SIG-M5 treated with dmso at 0.1 percent for 504 hours (cell line): ENCODE results near the gene HM13.
"Not testable (repeated sequence)": the region's sequence is repeated elsewhere in the genome, so short reads cannot be mapped to it uniquely, and the experiment has no call there.

Experiments used
- DNase-seq: peaks from one replicate; lab custom pipeline; 2025; ENCODE audit not compliant: unreplicated experiment; lab: John Stamatoyannopoulos, UW

Gene HM13

DNA sequence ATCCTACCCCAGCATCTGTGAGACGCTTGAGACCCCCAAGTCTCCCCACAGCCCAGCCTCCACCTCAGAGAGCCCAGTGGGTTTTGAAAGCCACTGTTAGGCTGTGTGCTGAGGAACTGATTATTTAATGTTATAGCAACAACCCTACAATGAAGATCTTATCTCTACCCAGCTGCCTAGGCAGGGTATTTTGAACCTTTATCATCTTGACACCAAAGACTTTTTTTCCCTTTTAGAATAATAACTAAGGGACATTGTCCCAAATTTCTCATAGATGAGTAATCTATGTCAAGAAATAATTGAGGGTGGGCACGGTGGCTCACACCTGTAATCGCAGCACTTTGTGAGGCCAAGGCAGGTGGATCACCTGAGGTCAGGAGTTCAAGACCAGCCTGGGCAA is 26.2 kb downstream of the HM13 start:
- no peak for DNase-seq

DNA sequence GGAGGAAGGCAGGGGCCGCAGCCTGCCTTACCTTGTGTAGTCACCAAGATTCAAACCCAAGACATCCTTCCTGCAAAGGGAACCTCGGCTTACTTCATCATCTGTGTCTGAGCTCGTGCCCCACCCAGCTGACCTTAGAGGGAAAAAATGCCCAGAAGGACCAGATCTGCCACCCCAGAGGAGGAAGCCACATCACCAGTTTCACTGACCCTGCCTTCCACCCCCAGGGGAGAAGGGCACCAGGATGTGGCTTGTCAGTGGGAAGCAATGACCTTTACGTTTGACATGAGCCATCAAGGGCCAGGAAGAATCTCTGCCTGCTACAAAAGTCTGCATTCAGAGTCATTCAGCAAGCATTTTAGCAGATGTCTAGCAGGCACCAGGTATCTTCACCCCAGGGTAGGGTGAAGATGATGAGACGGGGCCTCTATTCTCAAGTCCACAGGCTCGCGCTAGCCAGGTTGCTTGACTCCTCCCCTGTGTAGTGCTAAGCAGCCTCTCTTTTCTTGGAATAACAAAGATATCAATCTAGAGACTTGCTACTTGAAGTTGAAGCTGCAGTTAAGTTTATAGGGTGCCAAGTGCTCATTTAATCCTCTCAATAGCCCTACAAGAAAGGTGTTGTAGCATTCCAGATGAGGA is 28.1 kb downstream of the HM13 start:
- no peak for DNase-seq

- no peak for DNase-seq
Measured at GRCh38 chr20:31542963-31543362, 28.7 kb downstream of the HM13 start.

DNA sequence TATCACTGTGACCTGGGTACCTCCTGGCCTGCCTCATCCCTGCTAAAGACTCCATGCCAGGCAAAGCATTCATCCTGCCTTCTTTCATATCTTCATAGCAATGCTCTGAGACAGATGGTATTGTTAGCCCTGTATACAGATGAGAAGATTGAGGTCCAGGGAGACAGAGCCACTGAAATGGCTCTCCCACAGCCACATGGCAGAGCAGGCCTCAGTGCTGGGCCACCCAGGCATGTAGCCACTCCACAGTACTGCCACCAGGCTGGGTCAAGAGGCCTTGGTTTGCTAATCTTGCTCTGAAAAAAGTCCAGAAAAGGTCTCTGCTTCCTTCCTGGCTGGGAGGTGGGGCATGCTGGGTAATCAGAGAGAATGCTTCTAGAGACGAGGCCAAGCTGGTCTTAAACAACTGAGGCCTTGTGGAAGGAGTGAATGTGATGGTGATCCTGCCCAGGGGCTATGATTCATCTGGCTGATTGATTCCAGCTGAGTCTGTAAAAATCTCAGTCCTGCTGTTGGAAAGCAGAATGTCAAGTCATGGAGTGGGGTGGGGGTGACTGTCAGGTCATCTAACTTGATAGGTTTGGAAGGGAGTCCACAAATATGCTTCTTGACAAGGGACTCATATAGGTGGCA is 29.8 kb downstream of the HM13 start:
- no peak for DNase-seq

GRCh38 chr20:31544600-31544999 is 30.4 kb downstream of the HM13 start:
- no peak for DNase-seq

GRCh38 chr20:31545621-31546040 is 31.4 kb downstream of the HM13 start:
- DNase-seq: not testable (repeated sequence)

DNA sequence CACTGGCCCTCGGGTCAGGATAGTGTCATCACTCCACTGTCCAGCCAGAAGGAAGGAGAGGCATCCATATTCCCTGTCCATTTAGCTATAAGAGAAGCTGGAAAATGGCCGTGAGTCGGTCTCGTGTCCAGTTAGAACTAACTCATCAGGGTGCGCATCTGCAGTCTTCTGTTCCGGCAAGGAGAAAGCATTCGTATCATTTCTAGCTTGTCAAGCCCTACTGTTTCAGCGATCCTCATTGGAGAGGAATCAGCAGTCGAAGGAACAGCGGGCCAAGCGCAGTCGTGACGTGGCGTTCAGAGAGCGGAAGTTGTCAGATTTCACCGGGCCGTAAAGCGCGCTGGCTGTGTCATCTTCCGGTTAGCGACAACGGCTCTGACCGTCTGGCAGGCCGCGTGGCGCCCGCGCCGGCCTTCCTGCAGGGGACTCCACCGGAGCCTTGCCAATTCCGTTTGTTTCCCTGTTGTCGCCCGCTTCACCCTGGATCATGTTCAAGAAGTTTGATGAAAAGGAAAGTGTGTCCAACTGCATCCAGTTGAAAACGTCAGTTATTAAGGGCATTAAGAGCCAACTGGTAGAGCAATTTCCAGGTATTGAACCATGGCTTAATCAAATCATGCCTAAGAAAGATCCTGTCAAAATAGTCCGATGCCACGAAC is 32.9 kb downstream of the HM13 start:
- DNase-seq: peak; percentile 89

DNA sequence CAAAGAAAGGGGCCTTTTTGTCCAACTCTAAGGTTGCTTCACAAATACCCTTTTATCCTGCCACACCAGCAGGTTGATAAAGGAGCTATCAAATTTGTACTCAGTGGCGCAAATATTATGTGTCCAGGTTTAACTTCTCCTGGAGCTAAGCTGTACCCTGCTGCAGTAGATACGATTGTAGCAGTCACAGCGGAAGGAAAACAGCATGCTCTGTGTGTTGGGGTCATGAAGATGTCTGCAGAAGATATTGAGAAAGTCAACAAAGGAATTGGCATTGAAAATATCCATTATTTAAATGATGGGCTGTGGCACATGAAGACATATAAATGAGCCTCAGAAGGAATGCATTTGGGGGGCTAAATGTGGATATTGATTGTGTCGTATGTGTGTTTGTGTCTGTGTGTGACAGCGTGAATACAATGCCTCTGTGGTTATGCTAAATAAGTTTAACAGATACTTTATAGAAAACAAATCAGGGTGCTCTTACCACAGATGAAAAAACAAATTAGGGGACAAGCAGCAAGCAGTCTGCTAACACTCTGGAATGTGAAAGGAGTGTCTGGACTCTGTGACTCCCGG is 33.6 kb downstream of the HM13 start:
- no peak for DNase-seq

GRCh38 chr20:31548820-31549512 is 34.7 kb downstream of the HM13 start:
- DNase-seq: no peak

DNA sequence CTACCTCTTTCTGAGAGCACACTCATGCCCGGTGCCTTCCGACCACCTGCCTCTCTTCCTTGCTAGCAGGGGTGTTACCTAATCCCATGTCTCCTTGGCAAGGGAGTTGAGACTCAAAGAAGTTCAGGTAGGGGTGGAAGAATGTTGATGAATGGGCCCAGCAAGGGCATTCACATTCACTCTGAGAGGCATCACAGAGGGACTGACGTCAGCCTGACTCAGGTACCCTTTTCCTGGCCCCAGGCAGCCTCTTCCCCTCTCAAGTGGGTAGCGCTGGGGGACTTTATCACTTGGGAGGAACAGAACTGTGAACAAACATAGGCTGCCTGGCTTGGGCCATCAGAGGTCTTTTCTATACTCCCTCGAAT is 35.3 kb downstream of the HM13 start:
- DNase-seq: no peak

DNA sequence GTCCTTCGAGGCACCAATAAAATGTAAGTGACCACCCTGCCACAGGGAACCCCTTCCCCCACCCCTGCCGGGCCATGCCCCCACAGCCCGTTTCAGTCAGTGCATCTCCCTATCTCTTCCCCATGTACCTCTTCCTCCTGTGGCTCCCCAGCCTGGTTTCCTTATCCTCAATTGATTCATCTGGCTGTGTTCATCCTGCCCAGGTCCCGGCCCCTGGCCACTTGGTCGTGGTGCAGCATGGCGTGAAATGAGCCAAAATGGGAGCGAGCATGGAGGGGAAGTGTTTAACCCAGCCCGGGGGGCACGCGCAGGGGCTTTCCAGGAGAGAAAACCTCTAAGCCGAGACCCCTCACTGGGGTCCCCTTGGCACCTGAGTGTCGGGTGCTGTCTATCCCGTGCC is 35.9 kb downstream of the HM13 start:
- no peak for DNase-seq

GRCh38 chr20:31551163-31552081 is 37.2 kb downstream of the HM13 start:
- no peak for DNase-seq

GRCh38 chr20:31555203-31555775 is 41.0 kb downstream of the HM13 start:
- DNase-seq: no peak

DNA sequence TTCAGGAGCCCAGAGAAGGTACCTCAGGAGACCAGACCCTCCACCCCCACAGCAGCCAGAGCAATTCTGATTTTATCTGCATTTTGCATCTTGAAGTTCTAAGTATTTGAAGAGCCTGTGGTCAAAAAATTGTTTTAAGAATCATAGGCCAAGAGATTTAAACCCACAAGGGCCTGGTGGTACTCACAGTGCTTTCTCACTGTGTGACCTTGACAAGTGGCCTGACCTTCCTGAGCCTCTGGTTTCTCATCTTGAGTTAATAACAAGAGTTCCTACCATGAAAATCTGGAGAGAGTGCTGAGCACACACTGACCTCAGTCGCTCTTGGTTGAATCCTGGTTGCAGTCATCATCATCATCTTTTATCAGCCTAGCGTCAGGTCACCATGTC is 45.5 kb downstream of the HM13 start:
- no peak for DNase-seq

DNA sequence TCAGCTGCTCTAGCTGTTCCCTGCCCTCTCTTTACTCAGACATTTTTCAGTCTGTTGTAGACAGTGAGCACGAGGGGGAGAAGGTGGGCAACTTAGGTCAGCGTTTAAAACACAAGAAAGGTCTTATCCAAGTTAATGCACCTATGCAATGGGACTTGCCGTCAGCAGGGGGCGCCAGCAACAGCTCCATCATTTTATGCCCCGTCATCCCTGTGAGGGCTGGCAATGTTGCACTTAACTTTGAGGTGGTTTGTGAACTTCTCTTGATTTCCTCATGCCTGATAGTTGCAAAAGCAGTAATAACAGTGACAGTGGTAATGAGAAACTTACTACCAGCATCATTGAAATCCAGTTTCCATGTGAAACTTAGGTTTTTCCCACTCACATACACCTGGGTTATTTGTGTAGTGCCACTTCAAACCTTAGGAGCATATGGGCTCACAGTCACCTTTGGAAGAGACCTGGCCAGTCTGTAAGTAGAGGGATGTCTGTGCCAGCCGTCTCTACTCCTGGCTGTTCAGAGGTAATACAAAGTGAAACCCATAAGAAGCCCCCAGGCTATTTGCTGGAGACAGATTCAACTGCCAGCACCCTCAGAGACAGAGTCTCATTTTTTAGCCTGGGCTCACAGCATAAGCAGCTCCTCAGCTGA is 46.0 kb downstream of the HM13 start:
- DNase-seq: peak; percentile 91

- peak; percentile 42 for DNase-seq
Measured at GRCh38 chr20:31560746-31561598, 46.7 kb downstream of the HM13 start.

GRCh38 chr20:31562241-31562640 is 48.0 kb downstream of the HM13 start:
- DNase-seq: no peak

- DNase-seq: no peak
Measured at GRCh38 chr20:31564284-31564683, 50.0 kb downstream of the HM13 start.
